ENCODE data around the gene DCDC2B.

Gene DCDC2B

GRCh38 chr1:32198237-32199042, 10.4 kb upstream of the DCDC2B start:
- H3K36me3 ChIP-seq (ENCODE audit: low read depth) = peaks cover 36% of the 10 kb centered on the region
- H3K4me1 ChIP-seq (ENCODE audit: insufficient read depth, poor library complexity, severe bottlenecking) = no peaks in the 10 kb centered on the region
- no peak for ATAC-seq (ENCODE audit: low read depth)
- DNase-seq (ENCODE audit: low spot score) = no peak
- H3K27ac ChIP-seq (ENCODE audit: poor library complexity, severe bottlenecking) = no peak overlapping the region
- no peaks in the 10 kb centered on the region for H3K27me3 ChIP-seq (ENCODE audit: insufficient read depth, poor library complexity, severe bottlenecking)
- TF ChIP-seq, protein P1, sequence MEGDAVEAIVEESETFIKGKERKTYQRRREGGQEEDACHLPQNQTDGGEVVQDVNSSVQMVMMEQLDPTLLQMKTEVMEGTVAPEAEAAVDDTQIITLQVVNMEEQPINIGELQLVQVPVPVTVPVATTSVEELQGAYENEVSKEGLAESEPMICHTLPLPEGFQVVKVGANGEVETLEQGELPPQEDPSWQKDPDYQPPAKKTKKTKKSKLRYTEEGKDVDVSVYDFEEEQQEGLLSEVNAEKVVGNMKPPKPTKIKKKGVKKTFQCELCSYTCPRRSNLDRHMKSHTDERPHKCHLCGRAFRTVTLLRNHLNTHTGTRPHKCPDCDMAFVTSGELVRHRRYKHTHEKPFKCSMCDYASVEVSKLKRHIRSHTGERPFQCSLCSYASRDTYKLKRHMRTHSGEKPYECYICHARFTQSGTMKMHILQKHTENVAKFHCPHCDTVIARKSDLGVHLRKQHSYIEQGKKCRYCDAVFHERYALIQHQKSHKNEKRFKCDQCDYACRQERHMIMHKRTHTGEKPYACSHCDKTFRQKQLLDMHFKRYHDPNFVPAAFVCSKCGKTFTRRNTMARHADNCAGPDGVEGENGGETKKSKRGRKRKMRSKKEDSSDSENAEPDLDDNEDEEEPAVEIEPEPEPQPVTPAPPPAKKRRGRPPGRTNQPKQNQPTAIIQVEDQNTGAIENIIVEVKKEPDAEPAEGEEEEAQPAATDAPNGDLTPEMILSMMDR (IDR thresholded peaks at IDR 0.05; ENCODE audit: poor library complexity, severe bottlenecking) = no peak
- no peak overlapping the region for H3K4me3 ChIP-seq (ENCODE audit: severe bottlenecking)
- no peaks in the 10 kb centered on the region for H3K9me3 ChIP-seq (ENCODE audit: severe bottlenecking)

- TF ChIP-seq, protein P1 (IDR thresholded peaks at IDR 0.05; ENCODE audit: poor library complexity, severe bottlenecking) = no peak
- Histone ChIP-seq H3K4me1 (ENCODE audit: insufficient read depth, poor library complexity, severe bottlenecking) (no peaks in the 10 kb centered on the region), H3K27ac (ENCODE audit: poor library complexity, severe bottlenecking) (peak overlapping the region; percentile 18), H3K27me3 (ENCODE audit: insufficient read depth, poor library complexity, severe bottlenecking) (no peaks in the 10 kb centered on the region), H3K4me3 (ENCODE audit: severe bottlenecking) (no peak overlapping the region), H3K36me3 (ENCODE audit: low read depth) (peaks cover 28% of the 10 kb centered on the region), H3K9me3 (ENCODE audit: severe bottlenecking) (no peaks in the 10 kb centered on the region)
- DNase-seq (ENCODE audit: low spot score) (no peak), ATAC-seq (ENCODE audit: low read depth) (no peak)
Observed at GRCh38 chr1:32199043-32199716, 9.7 kb upstream of the DCDC2B start.

- Histone ChIP-seq H3K27ac (ENCODE audit: poor library complexity, severe bottlenecking) (peak overlapping the region; percentile 18), H3K4me1 (ENCODE audit: insufficient read depth, poor library complexity, severe bottlenecking) (no peaks in the 10 kb centered on the region), H3K9me3 (ENCODE audit: severe bottlenecking) (no peaks in the 10 kb centered on the region), H3K27me3 (ENCODE audit: insufficient read depth, poor library complexity, severe bottlenecking) (no peaks in the 10 kb centered on the region), H3K36me3 (ENCODE audit: low read depth) (peaks cover 23% of the 10 kb centered on the region), H3K4me3 (ENCODE audit: severe bottlenecking) (no peak overlapping the region)
- TF ChIP-seq, protein P1 (IDR thresholded peaks at IDR 0.05; ENCODE audit: poor library complexity, severe bottlenecking) = no peak
- DNase-seq (ENCODE audit: low spot score) (no peak), ATAC-seq (ENCODE audit: low read depth) (no peak; the same call in 2 of the 3 replicates)
Observed at GRCh38 chr1:32199717-32200072, 9.2 kb upstream of the DCDC2B start.

DNA sequence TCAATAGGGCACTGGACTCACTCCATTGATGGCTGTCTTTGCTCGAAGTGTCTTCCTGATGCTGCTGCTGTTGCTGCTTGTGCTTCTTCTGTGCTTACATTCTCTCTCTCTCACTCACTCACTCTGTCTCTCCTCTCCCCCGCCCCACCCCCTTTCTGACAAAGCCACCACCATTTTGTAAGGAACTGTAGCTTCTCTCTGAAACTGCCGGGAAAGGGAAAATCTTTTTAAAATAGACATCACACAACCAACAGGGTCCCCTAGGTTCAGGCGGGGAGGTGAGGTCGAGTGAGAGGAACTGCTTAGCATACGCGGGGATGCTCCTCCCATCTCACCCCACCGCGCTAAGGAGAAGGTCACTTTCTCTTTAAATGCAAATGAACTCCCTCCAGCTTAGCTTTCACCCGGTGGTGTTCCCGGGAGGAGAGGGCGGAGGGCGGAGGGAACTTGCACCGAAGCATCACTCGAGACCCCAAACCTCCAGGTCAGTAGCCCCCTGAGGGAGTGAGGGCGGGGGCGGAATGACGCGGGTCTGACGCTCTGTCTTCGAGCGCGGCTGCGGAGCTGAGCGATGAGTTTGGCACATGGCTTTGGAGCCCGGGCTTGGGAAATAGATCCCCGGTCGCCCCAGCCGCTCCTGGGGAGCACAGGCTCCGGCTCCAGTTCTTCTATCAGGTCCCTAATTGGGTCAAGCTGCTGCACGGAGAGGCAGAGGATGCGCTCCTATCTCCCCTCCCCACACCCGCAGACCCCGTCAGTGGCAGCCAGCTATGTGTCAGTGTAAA, 8.5 kb upstream of the DCDC2B start, which contains the start of gene CCDC28B:
Gene CCDC28B, plus strand, starts transcription at position 370 of the 785 bp plus-strand sequence. CDS start 1,341 bp downstream, outside the sequence.
- H3K27me3 ChIP-seq (ENCODE audit: insufficient read depth, poor library complexity, severe bottlenecking) = no peaks in the 10 kb centered on the region
- H3K9me3 ChIP-seq (ENCODE audit: severe bottlenecking) = no peaks in the 10 kb centered on the region
- H3K4me3 ChIP-seq (ENCODE audit: severe bottlenecking) = peak within 1 kb of the TSS; percentile 41
- DNase-seq (ENCODE audit: low spot score) (no peak), ATAC-seq (ENCODE audit: low read depth) (peak; percentile 26)
- TF ChIP-seq, protein P1 (IDR thresholded peaks at IDR 0.05; ENCODE audit: poor library complexity, severe bottlenecking) = no peak
- H3K27ac ChIP-seq (ENCODE audit: poor library complexity, severe bottlenecking) = peak within 1 kb of the TSS; percentile 18
- H3K4me1 ChIP-seq (ENCODE audit: insufficient read depth, poor library complexity, severe bottlenecking) = no peaks in the 10 kb centered on the region
- H3K36me3 ChIP-seq (ENCODE audit: low read depth) = peaks cover 17% of the 10 kb centered on the region

Data from RWPE2 (cell line).